RPMI7951 (cell line): ENCODE measurements around the gene NINL. TPM values are rescaled to one million over a fixed set of nuclear protein-coding genes. Genes with fewer than 3 reads are reported as not detected.

Experiments used
- DNase-seq: peaks from one replicate; pipeline ENCODE4 v3.0.0-alpha.2; 2012; ENCODE audit warnings: low read depth
- total RNA-seq: library from RNA; depleted of rRNA; stranded (reverse); fragments of >200 nt; shearing (Covaris generic); gene quantifications from 2 replicates; pipeline ENCODE4 v1.2.3, GENCODE V29; 2014; rRNA removed

Gene NINL
- total RNA-seq, 1 experiment from 2014 or later, result 6.4 TPM

DNA sequence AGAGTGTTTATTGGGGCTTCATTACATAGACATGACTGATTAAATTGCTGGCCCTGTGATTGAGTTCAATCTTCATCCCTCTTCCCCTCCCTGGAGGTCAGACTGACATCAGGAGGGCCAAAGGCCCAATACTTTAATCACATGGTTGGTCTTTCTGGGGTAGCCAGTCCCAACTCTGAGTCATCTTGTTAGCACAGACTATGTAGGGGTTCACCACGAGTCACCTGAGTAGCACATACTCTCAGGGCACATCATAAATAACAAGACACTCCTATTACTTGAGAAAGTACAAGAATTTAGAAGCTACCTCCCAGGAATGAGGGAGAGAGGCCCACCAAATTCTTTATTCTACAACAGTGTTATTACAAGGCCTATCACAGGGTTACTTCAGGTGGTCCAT lies 166.6 kb downstream of the NINL start:
- no peak for DNase-seq

DNA sequence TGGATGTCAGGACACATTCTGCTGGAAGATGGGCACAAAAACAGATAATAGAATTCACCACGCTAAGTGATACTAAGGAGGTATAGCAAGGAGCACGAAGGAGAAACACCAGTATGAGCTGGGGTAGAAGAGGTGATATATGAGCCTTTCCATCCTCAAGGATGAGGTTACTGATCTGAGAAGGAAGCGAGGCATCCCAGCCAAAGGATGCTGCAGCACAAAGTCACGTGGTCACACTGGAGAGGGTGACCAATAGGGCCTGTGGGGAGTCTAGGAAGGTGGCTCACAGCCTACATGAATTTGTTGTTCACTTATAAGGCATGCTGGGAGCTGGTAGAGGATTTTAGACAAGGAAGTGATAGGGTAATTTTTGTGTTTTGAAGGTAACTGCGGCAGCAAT lies 176.4 kb downstream of the NINL start:
- no peak for DNase-seq

DNA sequence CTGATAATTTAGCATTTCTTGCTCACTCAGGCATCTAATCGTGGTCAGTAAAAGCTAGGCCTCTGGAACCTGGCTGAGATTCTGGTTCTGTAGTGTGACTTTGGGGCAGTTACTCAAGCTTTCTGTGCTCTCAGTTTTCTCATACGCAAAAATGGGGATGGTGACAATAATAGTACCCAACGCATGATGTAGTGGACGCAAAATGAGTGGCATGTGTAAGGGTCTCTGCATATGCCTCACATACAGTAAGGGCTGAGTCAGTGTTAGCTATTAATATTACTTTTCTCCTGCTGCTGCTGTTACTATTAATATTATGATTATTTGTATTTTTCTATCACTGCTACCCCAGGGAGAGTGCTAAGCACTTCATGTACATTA lies 177.2 kb downstream of the NINL start:
- DNase-seq, result no peak

- DNase-seq, result peak; percentile 95
Observed at GRCh38 chr20:25407311-25408169, 177.8 kb downstream of the NINL start, which contains the start of gene GINS1. TSS of gene GINS1 (plus strand) at chr20:25407673. CDS start at chr20:25407821, 148 bp downstream.

Other genes starting within 250 kb of the NINL start
- 65.9 and 78.9 TPM in 2 replicates for gene ABHD12, start 194.7 kb downstream of the NINL start, total RNA-seq
- 31.0 and 42.7 TPM in 2 replicates for gene GINS1, start 177.9 kb downstream of the NINL start, total RNA-seq
- gene NANP, start 38.5 kb upstream of the NINL start, total RNA-seq, result 11.0 and 13.9 TPM in 2 replicates
- gene ZNF337, start 111.3 kb upstream of the NINL start, total RNA-seq, result 10.7 and 12.3 TPM in 2 replicates